RWPE1 (cell line): ENCODE results near the gene SLC9A2.
A peak's percentile ranks its signal among the peaks of the same experiment; 100 is the strongest.

Experiments used
- CTCF ChIA-PET: fragments of 350-600 bp; sonication (Branson Sonifier 250); formaldehyde crosslinking; extraction: SDS; loops from one replicate; lab custom pipeline; 2021; lab: Yijun Ruan, JAX
- POLR2A ChIA-PET: fragments of 400-600 bp; formaldehyde crosslinking; extraction: SDS; loops from one replicate; lab custom pipeline; 2020; ENCODE audit warnings: antibody characterized with exemption; ENCODE audit not compliant: low non-redundant PET; lab: Yijun Ruan, JAX
- DNase-seq: peaks from one replicate; pipeline ENCODE4 v3.0.0; 2012; ENCODE audit warnings: low spot score
- H3K27ac ChIP-seq: fragments of 450-650 bp; 2 replicates; pipeline ENCODE4 v1.5.1; 2017
- TF ChIP-seq, protein P1 (sequence below): fragments of 450-650 bp; conservative IDR thresholded peaks from 2 replicates; pipeline ENCODE4 v1.5.1; 2017; ENCODE audit warnings: low read depth, mild to moderate bottlenecking

Gene SLC9A2

DNA sequence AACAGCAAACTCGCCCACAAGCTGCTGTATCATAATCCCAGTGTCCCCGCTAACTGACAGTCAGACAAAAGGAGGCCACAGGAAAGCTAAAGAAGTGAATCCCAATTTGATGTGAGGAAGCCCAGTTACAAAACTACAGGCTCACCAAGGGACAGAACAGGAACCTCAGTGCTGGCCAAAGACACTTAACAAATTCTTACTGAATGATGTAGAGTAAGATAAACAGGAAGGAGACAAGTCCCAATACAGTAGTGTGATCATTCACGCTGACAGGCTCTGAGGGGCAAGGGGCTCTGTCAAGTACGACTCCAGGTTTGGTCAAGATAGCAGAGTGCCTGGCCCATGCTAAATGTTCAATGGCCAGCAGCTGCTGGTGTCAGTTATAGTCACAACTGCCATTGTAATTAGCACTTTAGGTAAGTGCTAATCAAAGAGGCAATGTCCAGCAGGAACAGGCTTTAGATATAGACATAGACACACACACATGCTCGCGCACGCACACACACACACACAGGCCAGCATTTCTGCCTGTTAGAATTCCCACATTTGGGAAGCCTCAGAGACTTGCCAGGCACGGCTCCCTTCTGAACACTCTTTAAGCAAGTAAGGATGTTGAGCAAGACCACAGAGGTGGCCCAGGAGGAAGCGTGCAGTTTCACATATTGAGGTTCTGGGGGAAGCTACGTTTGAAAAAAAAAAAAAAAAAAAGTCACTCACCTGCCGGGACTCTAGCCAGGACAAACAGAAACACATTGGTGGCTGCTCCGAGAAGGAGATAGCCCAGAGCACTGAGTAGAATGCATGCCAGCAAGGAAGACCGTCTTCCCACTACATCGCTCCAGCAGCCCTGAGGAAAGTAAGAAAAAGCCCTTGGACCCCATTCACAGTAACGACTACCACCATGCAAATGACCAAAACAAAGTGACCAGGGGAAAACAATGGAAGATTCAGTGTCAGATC, 107.1 kb downstream of the SLC9A2 start:
- CTCF ChIA-PET = interaction anchor here (1.0 kb wide), 1 partner anchor 35 kb away, joined by 4 read pairs; the partner anchor contains the start of gene TMEM182

DNA sequence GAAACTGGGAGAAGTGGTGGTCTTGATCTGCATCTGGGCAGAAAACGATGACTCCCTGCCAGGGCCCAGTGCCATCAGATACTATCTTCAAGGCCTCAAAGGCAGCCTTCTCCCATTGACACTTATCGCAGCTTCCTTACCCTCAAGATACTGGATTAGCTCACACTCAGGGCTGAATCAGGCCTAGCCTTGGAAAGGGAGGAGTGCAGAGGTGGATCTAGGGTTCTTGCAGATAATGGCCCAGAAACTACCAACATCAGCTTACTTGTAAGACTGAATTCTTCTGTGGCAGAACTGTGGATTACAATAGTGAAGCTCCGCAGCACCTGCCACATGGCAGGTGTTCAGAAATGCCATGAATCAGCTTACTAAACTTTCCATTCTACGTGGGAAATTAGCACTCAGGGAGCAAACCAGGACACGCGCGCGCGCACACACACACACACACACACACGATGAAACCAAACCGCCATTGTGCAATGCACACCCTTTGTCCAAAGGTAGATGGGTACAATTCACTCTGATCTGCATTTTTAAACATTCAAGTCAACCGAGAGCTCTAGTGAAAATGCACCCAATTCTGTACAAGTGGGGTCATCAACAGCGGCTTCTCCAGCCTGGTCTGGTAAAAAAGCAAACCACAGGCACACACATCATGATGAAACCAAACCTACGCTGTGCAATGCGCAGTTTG, 116.2 kb downstream of the SLC9A2 start:
- ChIA-PET CTCF (interaction anchor here (0.8 to 1.2 kb wide), 2 partner anchors 71 to 120 kb away, joined by 3 to 5 read pairs; no protein-coding TSS in a partner anchor), POLR2A (no interaction called here)
- TF ChIP-seq, protein P1, sequence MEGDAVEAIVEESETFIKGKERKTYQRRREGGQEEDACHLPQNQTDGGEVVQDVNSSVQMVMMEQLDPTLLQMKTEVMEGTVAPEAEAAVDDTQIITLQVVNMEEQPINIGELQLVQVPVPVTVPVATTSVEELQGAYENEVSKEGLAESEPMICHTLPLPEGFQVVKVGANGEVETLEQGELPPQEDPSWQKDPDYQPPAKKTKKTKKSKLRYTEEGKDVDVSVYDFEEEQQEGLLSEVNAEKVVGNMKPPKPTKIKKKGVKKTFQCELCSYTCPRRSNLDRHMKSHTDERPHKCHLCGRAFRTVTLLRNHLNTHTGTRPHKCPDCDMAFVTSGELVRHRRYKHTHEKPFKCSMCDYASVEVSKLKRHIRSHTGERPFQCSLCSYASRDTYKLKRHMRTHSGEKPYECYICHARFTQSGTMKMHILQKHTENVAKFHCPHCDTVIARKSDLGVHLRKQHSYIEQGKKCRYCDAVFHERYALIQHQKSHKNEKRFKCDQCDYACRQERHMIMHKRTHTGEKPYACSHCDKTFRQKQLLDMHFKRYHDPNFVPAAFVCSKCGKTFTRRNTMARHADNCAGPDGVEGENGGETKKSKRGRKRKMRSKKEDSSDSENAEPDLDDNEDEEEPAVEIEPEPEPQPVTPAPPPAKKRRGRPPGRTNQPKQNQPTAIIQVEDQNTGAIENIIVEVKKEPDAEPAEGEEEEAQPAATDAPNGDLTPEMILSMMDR = no peak
- DNase-seq = no peak
- no peak overlapping the region for H3K27ac ChIP-seq

More for the DNA sequence above, 107.1 kb downstream of the SLC9A2 start:
- TF ChIP-seq, protein P1 = no peak
- POLR2A ChIA-PET = no interaction called here
- H3K27ac ChIP-seq = no peak overlapping the region
- DNase-seq = no peak

DNA sequence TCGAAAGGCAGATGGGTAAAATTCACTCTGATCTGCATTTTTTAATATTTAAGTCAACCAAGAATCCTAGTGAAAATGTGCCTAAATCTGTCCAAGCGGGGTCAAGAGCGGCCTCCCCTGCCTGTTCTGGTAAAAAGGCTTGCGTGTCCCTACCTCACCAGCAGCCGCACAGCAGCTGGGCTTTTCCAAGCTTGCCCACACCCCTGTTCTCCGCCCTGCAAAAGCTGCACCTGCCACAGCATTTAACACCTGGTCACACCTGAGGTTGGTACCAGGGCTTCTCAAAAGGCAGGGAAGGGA, 116.7 kb downstream of the SLC9A2 start:
- POLR2A ChIA-PET = no interaction called here
- no peak for DNase-seq

DNA sequence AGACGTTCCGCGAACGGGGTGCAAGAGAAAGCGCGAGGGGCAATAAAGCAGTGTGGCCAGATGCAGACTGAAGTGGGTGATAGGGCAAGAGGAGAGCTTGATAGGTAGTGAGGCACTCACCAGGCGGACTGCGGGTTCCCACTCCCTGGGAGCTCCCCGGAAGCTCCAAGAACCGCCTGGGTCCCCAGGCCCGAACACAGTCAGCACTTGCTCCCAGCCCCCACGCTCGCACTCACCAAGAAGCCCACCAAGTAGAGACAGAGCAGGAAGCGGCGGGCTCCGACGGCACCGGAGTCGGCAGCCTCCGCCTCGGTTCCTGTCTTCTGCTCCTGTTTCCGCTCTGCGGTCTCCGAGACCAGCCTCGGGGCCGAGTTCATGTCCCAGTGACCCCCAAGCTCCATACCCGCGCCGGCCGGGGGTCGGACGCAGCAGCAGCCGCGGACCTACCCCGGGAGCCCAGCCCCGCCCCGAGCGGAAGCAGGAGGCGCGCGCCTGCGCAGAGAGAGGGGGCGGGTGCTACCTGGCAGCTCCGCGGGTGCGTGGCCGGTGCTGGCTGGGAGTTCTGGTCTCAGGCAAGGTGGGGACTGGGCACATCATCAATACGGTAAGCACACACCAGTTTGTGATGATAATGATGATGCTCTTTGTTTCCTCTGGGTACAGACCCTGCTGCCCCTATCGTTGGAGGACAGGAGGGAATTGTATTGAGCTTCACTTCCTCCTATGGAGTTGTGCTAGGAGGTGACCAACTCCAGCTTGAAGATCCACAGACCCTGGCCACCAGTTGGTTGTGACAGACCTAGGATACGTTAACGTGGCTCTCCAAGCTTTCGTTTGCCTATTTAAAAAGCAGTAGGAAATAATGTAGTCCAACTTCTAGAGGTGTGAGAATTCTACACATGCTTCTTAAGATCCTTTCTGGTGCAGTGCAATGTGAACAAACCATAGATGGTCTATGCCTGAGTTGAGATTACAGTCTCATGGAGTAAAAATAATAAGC, 117.4 kb downstream of the SLC9A2 start:
- ChIA-PET CTCF (interaction anchor here (0.6 to 0.8 kb wide), 4 partner anchors 12 to 121 kb away, joined by 3 to 6 read pairs (median 4); no protein-coding TSS in a partner anchor), POLR2A (interaction anchor here (0.5 to 0.6 kb wide), 2 partner anchors 62 to 1924 kb away, joined by 4 read pairs; no protein-coding TSS in a partner anchor)
- DNase-seq = peak; percentile 80
- TF ChIP-seq, protein P1 = no peak
- H3K27ac ChIP-seq = no peak overlapping the region

More for the DNA sequence above, 116.7 kb downstream of the SLC9A2 start:
- TF ChIP-seq, protein P1 = no peak
- CTCF ChIA-PET = interaction anchor here (0.8 to 1.2 kb wide), 2 partner anchors 70 to 120 kb away, joined by 3 to 5 read pairs; no protein-coding TSS in a partner anchor
- no peak overlapping the region for H3K27ac ChIP-seq

DNA sequence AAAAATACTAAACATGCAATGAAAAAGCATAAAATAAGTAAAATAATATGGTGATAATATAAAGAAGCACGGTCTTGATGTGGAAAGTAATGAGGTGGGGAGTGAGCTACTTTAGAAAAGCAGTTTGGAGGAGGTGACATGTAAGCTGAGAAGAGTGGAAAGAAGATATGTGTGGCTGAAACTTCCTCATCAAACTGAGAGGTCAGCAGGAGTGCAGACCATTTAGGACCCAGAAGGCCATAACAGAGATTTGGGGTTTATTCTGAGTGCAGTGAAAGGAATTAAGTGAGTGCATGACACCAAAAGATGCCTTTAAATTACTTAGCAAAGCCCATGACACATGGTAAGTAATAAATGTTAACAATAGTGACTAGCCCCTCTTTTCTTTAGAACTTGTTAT, 118.1 kb downstream of the SLC9A2 start:
- DNase-seq = no peak
- TF ChIP-seq, protein P1 = no peak
- ChIA-PET CTCF (interaction anchor here (0.7 kb wide), 1 partner anchor 11 kb away, joined by 4 read pairs; no protein-coding TSS in a partner anchor), POLR2A (interaction anchor here (0.6 kb wide), 1 partner anchor 1924 kb away, joined by 4 read pairs; no protein-coding TSS in a partner anchor)
- no peak overlapping the region for H3K27ac ChIP-seq
